ENCODE data around the gene SLC25A47. TPM values are rescaled to one million over a fixed set of nuclear protein-coding genes. Genes with fewer than 3 reads are reported as not detected.

Gene SLC25A47
- total and polyA plus RNA-seq, 2 of the 4 experiments (the other 2 are of a cell fraction): not detected

- Histone ChIP-seq H3K9me3 (ENCODE audit: control insufficient read depth, insufficient read depth, low read length) (no peaks in the 10 kb centered on the region), H3K4me3 (ENCODE audit: insufficient read depth, low read depth, low read length) (no peak overlapping the region), H3K14ac (replicated peaks; ENCODE audit: low read depth, low read length) (no peak overlapping the region), H3K23ac (ENCODE audit: low read depth, low read length) (no peak overlapping the region), H2BK5ac (ENCODE audit: low read depth, low read length, poor library complexity, severe bottlenecking) (no peak overlapping the region), H4K5ac (ENCODE audit: low read depth, low read length) (no peak overlapping the region), H4K20me1 (ENCODE audit: insufficient read depth, low read length) (no peaks in the 10 kb centered on the region), H4K91ac (ENCODE audit: insufficient read depth, low read depth, low read length) (no peak overlapping the region), H2AK5ac (ENCODE audit: low read depth, low read length) (no peak overlapping the region), H3K18ac (ENCODE audit: low read depth, low read length) (no peak overlapping the region), H3K27me3 (ENCODE audit: control insufficient read depth, insufficient read depth, low read length) (no peaks in the 10 kb centered on the region; the same call in 1 of the 2 replicates), H3K27ac (ENCODE audit: insufficient read depth, low read length) (no peak overlapping the region), H3K9ac (ENCODE audit: low read depth, low read length) (no peak overlapping the region), H2AFZ (replicated peaks; ENCODE audit: low read length, poor library complexity) (peak overlapping the region; percentile 21), H3K36me3 (ENCODE audit: control insufficient read depth, insufficient read depth, low read length) (no peaks in the 10 kb centered on the region), H2BK120ac (ENCODE audit: low read depth, low read length) (no peak overlapping the region), H3K4me1 (ENCODE audit: control insufficient read depth, insufficient read depth, low read length) (no peaks in the 10 kb centered on the region), H3K56ac (ENCODE audit: extremely low read depth, insufficient read depth, low read length) (no peak overlapping the region), H3K79me1 (ENCODE audit: low read depth in 1 of 2, low read length in 2 of 2) (no peaks in the 10 kb centered on the region), H3K9me1 (ENCODE audit: insufficient read depth, low read length) (no peaks in the 10 kb centered on the region), H2BK20ac (ENCODE audit: low read depth, low read length) (no peak overlapping the region), H2BK15ac (ENCODE audit: low read depth, low read length) (no peak overlapping the region), H4K8ac (ENCODE audit: low read depth in 2 of 2, low read length in 2 of 2) (no peak overlapping the region), H3K4ac (ENCODE audit: low read depth, low read length) (no peak overlapping the region), H3K4me2 (ENCODE audit: low read depth, low read length) (no peak overlapping the region), H2AK9ac (replicated peaks; ENCODE audit: low read depth, low read length, poor library complexity) (peak overlapping the region; percentile 16)
- CTCF ChIA-PET: no interaction called here
- in situ Hi-C loops (cut with MboI; ENCODE audit: low sequenced_read_pairs) (no loop called here), intact Hi-C loops (cut with micrococcal nuclease) (no loop called here), dilution Hi-C loops (cut with HindIII; ENCODE audit: low sequenced_read_pairs, unreplicated experiment) (no loop called here)
- ATAC-seq (ENCODE audit: low read depth) (no peak), DNase-seq (no peak)
- BruUV-seq (replicated peaks): no TSS peak
- no peak for TF ChIP-seq CEBPB (IDR thresholded peaks at IDR 0.05; ENCODE audit: low read depth, low read length)
- WGBS, 2 experiments (ENCODE audit: extremely low coverage in 2 of 2, insufficient read length in 1 of 2): no CpG with 5 or more reads among the region's 15 CpGs
- POLR2A ChIA-PET (ENCODE audit: unreplicated experiment): no interaction called here
Observed at GRCh38 chr14:100322138-100322957, 791 bp upstream of the SLC25A47 start.
